H9 (cell line): ENCODE measurements around the gene TRPC6. TPM values are rescaled to one million over a fixed set of nuclear protein-coding genes. Genes with fewer than 3 reads are reported as not detected.
A peak's percentile ranks its signal among the peaks of the same experiment; 100 is the strongest.

Source experiments
- DNase-seq: peaks from one replicate; pipeline ENCODE4 v3.0.0-alpha.2; 2017
- H2AFZ ChIP-seq: one replicate; pipeline ENCODE4 v1.6.1; 2013; ENCODE audit warnings: mild to moderate bottlenecking, low read length, control low read depth, moderate library complexity
- H2AK5ac ChIP-seq: 2 replicates; pipeline ENCODE4 v1.6.1; 2013; ENCODE audit warnings: low read length, control low read depth, mixed read lengths; ENCODE audit not compliant: insufficient read length
- H2BK120ac ChIP-seq: one replicate; pipeline ENCODE4 v1.6.1; 2013; ENCODE audit warnings: low read depth, mild to moderate bottlenecking, low read length, control low read depth, inconsistent platforms; ENCODE audit not compliant: poor library complexity, severe bottlenecking
- H2BK12ac ChIP-seq: 2 replicates; pipeline ENCODE4 v1.6.1; 2013; ENCODE audit warnings: low read length, control low read depth, mixed read lengths, low read depth; ENCODE audit not compliant: insufficient read length
- H2BK15ac ChIP-seq: 2 replicates; pipeline ENCODE4 v1.6.1; 2013; ENCODE audit warnings: low read depth, low read length, control low read depth
- H2BK20ac ChIP-seq: one replicate; pipeline ENCODE4 v1.6.1; 2013; ENCODE audit warnings: low read depth, mild to moderate bottlenecking, low read length, control low read depth, inconsistent platforms; ENCODE audit not compliant: poor library complexity, severe bottlenecking
- H2BK5ac ChIP-seq: 2 replicates; pipeline ENCODE4 v1.6.1; 2013; ENCODE audit warnings: low read length, control low read depth, mixed read lengths; ENCODE audit not compliant: insufficient read length
- H3K14ac ChIP-seq: 2 replicates; pipeline ENCODE4 v1.6.1; 2013; ENCODE audit warnings: low read length, control low read depth; ENCODE audit not compliant: insufficient read depth
- H3K18ac ChIP-seq: 2 replicates; pipeline ENCODE4 v1.6.1; 2013; ENCODE audit warnings: low read depth, mild to moderate bottlenecking, mixed read lengths, low read length, control low read depth; ENCODE audit not compliant: insufficient read length
- H3K23ac ChIP-seq: 2 replicates; pipeline ENCODE4 v1.6.1; 2013; ENCODE audit warnings: low read length, control low read depth, mixed read lengths, low read depth; ENCODE audit not compliant: insufficient read length
- H3K23me2 ChIP-seq: 2 replicates; pipeline ENCODE4 v1.6.1; 2013; ENCODE audit warnings: low read depth, mild to moderate bottlenecking, mixed read lengths, low read length, control low read depth; ENCODE audit not compliant: insufficient read length, poor library complexity, severe bottlenecking
- H3K27ac ChIP-seq: 2 replicates; pipeline ENCODE4 v1.5.1; 2013; ENCODE audit warnings: low read length, control low read depth, mixed read lengths, low read depth; ENCODE audit not compliant: insufficient read length
- H3K27me3 ChIP-seq: 2 replicates; pipeline ENCODE4 v1.6.1; 2013; ENCODE audit warnings: low read length, control low read depth, inconsistent platforms; ENCODE audit not compliant: insufficient read depth
- H3K4ac ChIP-seq: 2 replicates; pipeline ENCODE4 v1.6.1; 2013; ENCODE audit warnings: low read depth, mild to moderate bottlenecking, control low read depth, inconsistent platforms, low read length, moderate library complexity
- H3K4me1 ChIP-seq: 2 replicates; pipeline ENCODE4 v1.6.1; 2013; ENCODE audit warnings: low read length, control low read depth, inconsistent platforms; ENCODE audit not compliant: insufficient read depth
- H3K4me2 ChIP-seq: 2 replicates; pipeline ENCODE4 v1.6.1; 2013; ENCODE audit warnings: low read length, control low read depth, mixed read lengths; ENCODE audit not compliant: insufficient read length, insufficient read depth
- H3K56ac ChIP-seq: 2 replicates; pipeline ENCODE4 v1.6.1; 2013; ENCODE audit warnings: low read depth, mild to moderate bottlenecking, mixed read lengths, low read length, control low read depth; ENCODE audit not compliant: insufficient read length
- H3K79me1 ChIP-seq: 2 replicates; pipeline ENCODE4 v1.6.1; 2013; ENCODE audit warnings: low read depth, mild to moderate bottlenecking, moderate library complexity, low read length, control low read depth, inconsistent platforms; ENCODE audit not compliant: insufficient read depth, poor library complexity, severe bottlenecking
- H3K79me2 ChIP-seq: 2 replicates; pipeline ENCODE4 v1.6.1; 2013; ENCODE audit warnings: low read length, control low read depth, inconsistent platforms; ENCODE audit not compliant: insufficient read depth
- H3K9ac ChIP-seq: 2 replicates; pipeline ENCODE4 v1.6.1; 2013; ENCODE audit warnings: low read length, control low read depth, mixed read lengths; ENCODE audit not compliant: insufficient read length; ENCODE audit errors: extremely low read depth
- H3K9me3 ChIP-seq: one replicate; pipeline ENCODE4 v1.6.1; 2013; ENCODE audit warnings: low read depth, low read length, inconsistent platforms; ENCODE audit not compliant: control insufficient read depth
- H3T11ph ChIP-seq: one replicate; pipeline ENCODE4 v1.6.1; 2013; ENCODE audit warnings: mild to moderate bottlenecking, low read length, control low read depth, inconsistent platforms
- H4K20me1 ChIP-seq: one replicate; pipeline ENCODE4 v1.6.1; 2013; ENCODE audit not compliant: control insufficient read depth, insufficient read length, insufficient read depth
- H4K5ac ChIP-seq: 2 replicates; pipeline ENCODE4 v1.6.1; 2013; ENCODE audit warnings: low read depth, mild to moderate bottlenecking, mixed read lengths, low read length, control low read depth; ENCODE audit not compliant: insufficient read length
- H4K8ac ChIP-seq: replicated peaks from 2 replicates; pipeline ENCODE4 v1.6.1; 2013; ENCODE audit warnings: low read length, control low read depth, mixed read lengths, low read depth; ENCODE audit not compliant: insufficient read length
- H4K91ac ChIP-seq: 2 replicates; pipeline ENCODE4 v1.6.1; 2013; ENCODE audit warnings: low read depth, mild to moderate bottlenecking, moderate library complexity, mixed read lengths, low read length, control low read depth; ENCODE audit not compliant: insufficient read length
- H3K27ac Mint-ChIP-seq, 3 experiments: 2 replicates in 2 of 3; 3 replicates in 1 of 3; pipeline ENCODE4 v1.8.0; 2020 to 2021; ENCODE audit warnings: mixed read lengths in 3 of 3, mild to moderate bottlenecking in 1 of 3, moderate library complexity in 1 of 3
- H3K27me3 Mint-ChIP-seq: 2 replicates; pipeline ENCODE4 v1.8.0; 2021; ENCODE audit warnings: low read depth, mild to moderate bottlenecking, moderate library complexity, mixed read lengths
- H3K36me3 Mint-ChIP-seq, 3 experiments: 2 replicates in 2 of 3; 3 replicates in 1 of 3; pipeline ENCODE4 v1.8.0; 2020 to 2021; ENCODE audit warnings: low read depth in 3 of 3, mixed read lengths in 3 of 3; ENCODE audit not compliant: insufficient read depth in 1 of 3
- H3K4me1 Mint-ChIP-seq, 2 experiments: 2 replicates each; pipeline ENCODE4 v1.8.0; 2020; ENCODE audit warnings: mixed read lengths in 2 of 2
- H3K4me3 Mint-ChIP-seq, 2 experiments: 2 replicates in 1 of 2; 3 replicates in 1 of 2; pipeline ENCODE4 v1.8.0; 2020 to 2021; ENCODE audit warnings: mild to moderate bottlenecking in 2 of 2, mixed read lengths in 2 of 2, moderate library complexity in 1 of 2
- H3K9me3 Mint-ChIP-seq, 2 experiments: 2 replicates in 1 of 2; 3 replicates in 1 of 2; pipeline ENCODE4 v1.8.0; 2020; ENCODE audit warnings: mild to moderate bottlenecking in 2 of 2, mixed read lengths in 2 of 2, moderate library complexity in 1 of 2
- WGBS: extraction: QIAGEN DNeasy Blood & Tissue Kit; methylation state at CpG from one replicate; pipeline ENCODE4 v1.1.7; 2013; ENCODE audit warnings: missing lambda C conversion rate, low lambda C conversion rate, mixed read lengths; ENCODE audit not compliant: insufficient read length; ENCODE audit errors: extremely low coverage; 5-methylcytosine and 5-hydroxymethylcytosine counted together
- total RNA-seq: library from RNA; stranded (reverse); gene quantifications from 2 replicates; pipeline ENCODE4 v1.2.1, GENCODE V29; 2021
- TF ChIP-seq, protein P1 (sequence below): fragments of 200-600 bp; sonication (generic); conservative IDR thresholded peaks from 3 replicates; pipeline ENCODE4 v1.8.0; 2021; ENCODE audit warnings: antibody characterized with exemption, mild to moderate bottlenecking

TRPC6 gene
- total RNA-seq, 1 experiment from 2014 or later, result 14.4 TPM

- Histone ChIP-seq H3K27me3 (no peaks in the 10 kb centered on the region), H2BK20ac (no peak overlapping the region), H3K56ac (no peak overlapping the region), H3K79me2 (no peaks in the 10 kb centered on the region), H2BK5ac (no peak overlapping the region), H2BK12ac (no peak overlapping the region), H3K9me3 (peaks cover 6% of the 10 kb centered on the region), H3K4ac (no peak overlapping the region), H3K4me1 (no peaks in the 10 kb centered on the region), H4K8ac (no peak overlapping the region), H4K91ac (no peak overlapping the region), H2BK120ac (no peak overlapping the region), H3K27ac (no peak overlapping the region), H4K5ac (no peak overlapping the region), H3K14ac (no peak overlapping the region), H3K4me2 (no peak overlapping the region), H3K23ac (no peak overlapping the region), H2BK15ac (no peak overlapping the region), H3K23me2 (peaks cover 2% of the 10 kb centered on the region), H3T11ph (no peak overlapping the region), H4K20me1 (no peaks in the 10 kb centered on the region), H3K79me1 (no peaks in the 10 kb centered on the region), H3K9ac (no peak overlapping the region), H2AK5ac (no peak overlapping the region), H3K18ac (no peak overlapping the region), H2AFZ (no peak overlapping the region)
- Mint-ChIP-seq H3K4me3 (peak overlapping the region in 1 of 2 experiments; percentile 10; a peak in 3 of 5 replicates), H3K9me3 (peaks cover 16 to 19% of the 10 kb centered on the region in 2 experiments), H3K4me1 (peaks cover 38 to 44% of the 10 kb centered on the region in 2 experiments), H3K27me3 (peaks cover 3% of the 10 kb centered on the region; the same call in 1 of the 2 replicates), H3K27ac (peak overlapping the region; percentile 17 to 73 (median 57); a peak in 6 of 7 replicates), H3K36me3 (peaks cover 15 to 28% (median 19%) of the 10 kb centered on the region in 3 experiments; a peak in 6 of 7 replicates)
- WGBS, result no CpG with 5 or more reads among the region's 3 CpGs
- TF ChIP-seq, protein P1, sequence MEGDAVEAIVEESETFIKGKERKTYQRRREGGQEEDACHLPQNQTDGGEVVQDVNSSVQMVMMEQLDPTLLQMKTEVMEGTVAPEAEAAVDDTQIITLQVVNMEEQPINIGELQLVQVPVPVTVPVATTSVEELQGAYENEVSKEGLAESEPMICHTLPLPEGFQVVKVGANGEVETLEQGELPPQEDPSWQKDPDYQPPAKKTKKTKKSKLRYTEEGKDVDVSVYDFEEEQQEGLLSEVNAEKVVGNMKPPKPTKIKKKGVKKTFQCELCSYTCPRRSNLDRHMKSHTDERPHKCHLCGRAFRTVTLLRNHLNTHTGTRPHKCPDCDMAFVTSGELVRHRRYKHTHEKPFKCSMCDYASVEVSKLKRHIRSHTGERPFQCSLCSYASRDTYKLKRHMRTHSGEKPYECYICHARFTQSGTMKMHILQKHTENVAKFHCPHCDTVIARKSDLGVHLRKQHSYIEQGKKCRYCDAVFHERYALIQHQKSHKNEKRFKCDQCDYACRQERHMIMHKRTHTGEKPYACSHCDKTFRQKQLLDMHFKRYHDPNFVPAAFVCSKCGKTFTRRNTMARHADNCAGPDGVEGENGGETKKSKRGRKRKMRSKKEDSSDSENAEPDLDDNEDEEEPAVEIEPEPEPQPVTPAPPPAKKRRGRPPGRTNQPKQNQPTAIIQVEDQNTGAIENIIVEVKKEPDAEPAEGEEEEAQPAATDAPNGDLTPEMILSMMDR, result peak; percentile 40; the same call in 2 of the 3 replicates
- peak; percentile 68 for DNase-seq
Observed at GRCh38 chr11:101516546-101516945, 67.3 kb downstream of the TRPC6 start.
